PFSK-1 (cell line): ENCODE results near the gene CTTNBP2.

Experiments
- POLR2AphosphoS5 ChIP-seq: IDR thresholded peaks from 2 replicates; pipeline ENCODE4 v1.6.1; 2012; ENCODE audit warnings: low read depth, mild to moderate bottlenecking, control low read depth, low read length, moderate library complexity
- TF ChIP-seq, protein P1 (sequence below), 2 experiments: IDR thresholded peaks; 2 replicates each; pipeline versions ENCODE4 v1.6.1 to v1.8.0; 2011 to 2012; ENCODE audit warnings: low read depth in 2 of 2, low read length in 2 of 2, control low read depth in 1 of 2, inconsistent platforms in 1 of 2, mild to moderate bottlenecking in 1 of 2, moderate library complexity in 1 of 2; ENCODE audit not compliant: insufficient read depth in 1 of 2

DNA sequence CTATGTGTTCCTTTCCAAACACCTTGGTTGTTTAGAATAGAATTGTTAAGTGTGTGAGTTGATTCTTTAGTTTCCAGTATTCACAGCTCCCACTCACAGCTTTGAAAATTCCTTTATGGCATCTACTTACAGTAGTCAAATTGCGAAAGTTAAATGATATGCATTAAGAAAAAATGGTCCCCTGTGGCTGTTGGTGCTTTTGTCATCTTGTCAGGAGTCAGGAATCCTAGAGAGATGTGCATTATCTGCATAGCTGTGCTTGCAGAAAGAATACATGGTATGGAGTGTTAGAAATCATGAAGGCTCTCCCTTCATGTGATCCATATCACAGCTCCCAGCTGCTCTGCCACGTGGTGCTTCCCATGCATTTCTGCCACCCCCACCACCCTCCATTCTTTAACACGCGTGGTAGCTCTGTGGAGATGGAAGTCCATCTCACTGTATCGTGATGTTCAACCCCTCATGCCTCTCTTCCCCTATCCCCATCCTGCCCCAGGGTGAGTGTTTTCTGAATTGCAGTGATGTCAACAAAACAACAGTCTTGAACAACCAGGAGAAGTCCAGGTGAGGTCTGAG, 29.2 kb upstream of the CTTNBP2 start:
- TF ChIP-seq, protein P1, sequence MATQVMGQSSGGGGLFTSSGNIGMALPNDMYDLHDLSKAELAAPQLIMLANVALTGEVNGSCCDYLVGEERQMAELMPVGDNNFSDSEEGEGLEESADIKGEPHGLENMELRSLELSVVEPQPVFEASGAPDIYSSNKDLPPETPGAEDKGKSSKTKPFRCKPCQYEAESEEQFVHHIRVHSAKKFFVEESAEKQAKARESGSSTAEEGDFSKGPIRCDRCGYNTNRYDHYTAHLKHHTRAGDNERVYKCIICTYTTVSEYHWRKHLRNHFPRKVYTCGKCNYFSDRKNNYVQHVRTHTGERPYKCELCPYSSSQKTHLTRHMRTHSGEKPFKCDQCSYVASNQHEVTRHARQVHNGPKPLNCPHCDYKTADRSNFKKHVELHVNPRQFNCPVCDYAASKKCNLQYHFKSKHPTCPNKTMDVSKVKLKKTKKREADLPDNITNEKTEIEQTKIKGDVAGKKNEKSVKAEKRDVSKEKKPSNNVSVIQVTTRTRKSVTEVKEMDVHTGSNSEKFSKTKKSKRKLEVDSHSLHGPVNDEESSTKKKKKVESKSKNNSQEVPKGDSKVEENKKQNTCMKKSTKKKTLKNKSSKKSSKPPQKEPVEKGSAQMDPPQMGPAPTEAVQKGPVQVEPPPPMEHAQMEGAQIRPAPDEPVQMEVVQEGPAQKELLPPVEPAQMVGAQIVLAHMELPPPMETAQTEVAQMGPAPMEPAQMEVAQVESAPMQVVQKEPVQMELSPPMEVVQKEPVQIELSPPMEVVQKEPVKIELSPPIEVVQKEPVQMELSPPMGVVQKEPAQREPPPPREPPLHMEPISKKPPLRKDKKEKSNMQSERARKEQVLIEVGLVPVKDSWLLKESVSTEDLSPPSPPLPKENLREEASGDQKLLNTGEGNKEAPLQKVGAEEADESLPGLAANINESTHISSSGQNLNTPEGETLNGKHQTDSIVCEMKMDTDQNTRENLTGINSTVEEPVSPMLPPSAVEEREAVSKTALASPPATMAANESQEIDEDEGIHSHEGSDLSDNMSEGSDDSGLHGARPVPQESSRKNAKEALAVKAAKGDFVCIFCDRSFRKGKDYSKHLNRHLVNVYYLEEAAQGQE (IDR thresholded peaks at IDR 0.05; ENCODE audit: insufficient read depth in 1 of 2, low read depth in 2 of 2, low read length in 2 of 2) = no peak
- TF ChIP-seq POLR2AphosphoS5 = no peak
